Activated CD4-positive, alpha-beta T cell treated with anti-CD3 and anti-CD28 coated beads, Interleukin-2, amount 50 U/mL, for 1 hour (primary cell): ENCODE measurements around the gene NCK2.

Experiments
- DNase-seq: peaks from one replicate; pipeline ENCODE4 v3.0.0-alpha.2; 2020

Gene NCK2

GRCh38 chr2:105821428-105822125 is 76.9 kb downstream of the NCK2 start:
- DNase-seq = no peak

GRCh38 chr2:105822186-105822585 is 77.5 kb downstream of the NCK2 start:
- no peak for DNase-seq

GRCh38 chr2:105824446-105824845 is 79.7 kb downstream of the NCK2 start:
- DNase-seq = no peak

GRCh38 chr2:105827351-105828096 is 82.8 kb downstream of the NCK2 start:
- no peak for DNase-seq

- DNase-seq = no peak
Observed at GRCh38 chr2:105828558-105828957, 83.8 kb downstream of the NCK2 start.

- no peak for DNase-seq
Observed at GRCh38 chr2:105834931-105835330, 90.2 kb downstream of the NCK2 start.

- DNase-seq = no peak
Observed at GRCh38 chr2:105836341-105836740, 91.6 kb downstream of the NCK2 start.

- DNase-seq = no peak
Observed at GRCh38 chr2:105836840-105837692, 92.4 kb downstream of the NCK2 start.

GRCh38 chr2:105839793-105840192 is 95.1 kb downstream of the NCK2 start:
- DNase-seq = no peak

GRCh38 chr2:105840933-105841332 is 96.2 kb downstream of the NCK2 start:
- DNase-seq = no peak

- DNase-seq = no peak
Observed at GRCh38 chr2:105841551-105841950, 96.8 kb downstream of the NCK2 start.

GRCh38 chr2:105842555-105842954 is 97.8 kb downstream of the NCK2 start:
- DNase-seq = no peak

GRCh38 chr2:105843476-105844374 is 99.0 kb downstream of the NCK2 start:
- DNase-seq = no peak

GRCh38 chr2:105845976-105846375 is 101.3 kb downstream of the NCK2 start:
- DNase-seq = no peak

- DNase-seq = no peak
Observed at GRCh38 chr2:105847056-105847455, 102.3 kb downstream of the NCK2 start.

GRCh38 chr2:105848367-105848766 is 103.7 kb downstream of the NCK2 start:
- no peak for DNase-seq

- DNase-seq = no peak
Observed at GRCh38 chr2:105849431-105850179, 104.9 kb downstream of the NCK2 start.

GRCh38 chr2:105852066-105852465 is 107.4 kb downstream of the NCK2 start:
- DNase-seq = no peak

GRCh38 chr2:105853354-105854088 is 108.8 kb downstream of the NCK2 start:
- no peak for DNase-seq

GRCh38 chr2:105854972-105855371 is 110.3 kb downstream of the NCK2 start:
- DNase-seq = no peak

- no peak for DNase-seq
Observed at GRCh38 chr2:105856581-105856980, 111.9 kb downstream of the NCK2 start.
